ENCODE results near the gene RASGEF1B. TPM values are rescaled to one million over a fixed set of nuclear protein-coding genes. Genes with fewer than 3 reads are reported as not detected.

The RASGEF1B gene
- total and polyA plus RNA-seq, 2 of the 13 experiments (the other 11 are each of a cell fraction or from before 2014, with no cell fraction given), result 0.04 TPM

GRCh38 chr4:81490403-81491160 lies 18.9 kb upstream of the RASGEF1B start:
- no TSS peak for BruUV-seq (replicated peaks)
- POLR2A ChIA-PET, result no interaction called here
- Histone ChIP-seq H4K20me1 (ENCODE audit: insufficient read depth, low read length) (no peaks in the 10 kb centered on the region), H3K79me2 (ENCODE audit: insufficient read depth, low read length) (no peaks in the 10 kb centered on the region), H3K36me3 (replicated peaks in 1 of 2; ENCODE audit: control insufficient read depth in 1 of 2, insufficient read depth in 2 of 2, low read length in 2 of 2) (no peaks in the 10 kb centered on the region), H3K4me2 (ENCODE audit: low read depth, low read length) (no peak overlapping the region), H3K27ac (ENCODE audit: extremely low read length, insufficient read depth, low read length) (no peak overlapping the region), H3K4me1 (ENCODE audit: insufficient read depth, low read length) (no peaks in the 10 kb centered on the region), H3K9me3 (ENCODE audit: low read length) (no peaks in the 10 kb centered on the region), H3K9ac (ENCODE audit: insufficient read depth, low read depth, low read length) (no peak overlapping the region), H3K4me3 (replicated peaks in 1 of 3; ENCODE audit: insufficient read depth in 1 of 3, low read depth in 2 of 3, low read length in 3 of 3) (no peak overlapping the region), H2AFZ (ENCODE audit: low read length) (no peak overlapping the region), H3K27me3 (ENCODE audit: control insufficient read depth in 1 of 2, insufficient read depth in 2 of 2, low read length in 2 of 2) (no peaks in the 10 kb centered on the region)
- intact Hi-C loops (cut with micrococcal nuclease; ENCODE audit: unreplicated experiment) (no loop called here), in situ Hi-C loops (cut with HindIII; ENCODE audit: extremely low pct_ligation_motif_present, low pct_unique_long_range_greater_than_20kb) (no loop called here)
- no peak for DNase-seq (ENCODE audit: low spot score)
- WGBS (ENCODE audit: low lambda C conversion rate), result 32% methylated on average over 2 of the region's 2 CpGs
- no peak for FAIRE-seq
- TF ChIP-seq ZNF776 (CRISPR knock-in tag; IDR thresholded peaks at IDR 0.05) (no peak), ZSCAN30 (CRISPR knock-in tag; IDR thresholded peaks at IDR 0.05) (no peak), ZNF576 (CRISPR knock-in tag; IDR thresholded peaks at IDR 0.05) (no peak), ZNF550 (CRISPR knock-in tag; IDR thresholded peaks at IDR 0.05; ENCODE audit: borderline replicate concordance) (no peak), ZNF501 (CRISPR knock-in tag; IDR thresholded peaks at IDR 0.05) (no peak), EHMT2 (IDR thresholded peaks at IDR 0.05; ENCODE audit: borderline replicate concordance, low read depth, low read length) (no peak), ZFP37 (CRISPR knock-in tag; IDR thresholded peaks at IDR 0.05; ENCODE audit: borderline replicate concordance) (no peak), ESRRA (CRISPR knock-in tag; IDR thresholded peaks at IDR 0.05; ENCODE audit: low read depth) (no peak)
- CTCF ChIA-PET (ENCODE audit: low intra/inter-chr PET ratio, low total read pairs), result no interaction called here
- ATAC-seq, result no peak

GRCh38 chr4:81486502-81486901 lies 14.8 kb upstream of the RASGEF1B start:
- CTCF ChIA-PET (ENCODE audit: low intra/inter-chr PET ratio, low total read pairs), result no interaction called here
- intact Hi-C loops (cut with micrococcal nuclease; ENCODE audit: unreplicated experiment) (no loop called here), in situ Hi-C loops (cut with HindIII; ENCODE audit: extremely low pct_ligation_motif_present, low pct_unique_long_range_greater_than_20kb) (no loop called here)
- no peak overlapping the region for H3K4me3 ChIP-seq (replicated peaks in 1 of 3; ENCODE audit: insufficient read depth in 1 of 3, low read depth in 2 of 3, low read length in 3 of 3)
- BruUV-seq (replicated peaks), result no TSS peak
- H3K79me2 ChIP-seq (ENCODE audit: insufficient read depth, low read length), result no peaks in the 10 kb centered on the region
- H3K4me1 ChIP-seq (ENCODE audit: insufficient read depth, low read length), result peaks cover under 1% of the 10 kb centered on the region
- TF ChIP-seq TCF7 (IDR thresholded peaks at IDR 0.05; ENCODE audit: low read depth) (no peak), HNRNPL (IDR thresholded peaks at IDR 0.05; ENCODE audit: low read depth, low read length) (no peak), ZNF605 (CRISPR knock-in tag; IDR thresholded peaks at IDR 0.05) (no peak), ESRRA (CRISPR knock-in tag; IDR thresholded peaks at IDR 0.05; ENCODE audit: low read depth) (no peak), NRL (CRISPR knock-in tag; IDR thresholded peaks at IDR 0.05; ENCODE audit: borderline replicate concordance) (no peak), RAD21 (CRISPR knock-in tag; IDR thresholded peaks at IDR 0.05) (no peak), HCFC1 (IDR thresholded peaks at IDR 0.05; ENCODE audit: low read depth, low read length) (no peak), ZFP36L2 (CRISPR knock-in tag; IDR thresholded peaks at IDR 0.05) (no peak)
- no peak overlapping the region for H3K4me2 ChIP-seq (ENCODE audit: low read depth, low read length)
- no peaks in the 10 kb centered on the region for H3K27me3 ChIP-seq (ENCODE audit: control insufficient read depth in 1 of 2, insufficient read depth in 2 of 2, low read length in 2 of 2)
- H3K36me3 ChIP-seq (replicated peaks in 1 of 2; ENCODE audit: control insufficient read depth in 1 of 2, insufficient read depth in 2 of 2, low read length in 2 of 2), result no peaks in the 10 kb centered on the region
- DNase-seq (ENCODE audit: low spot score), result no peak
- no peak for ATAC-seq
- FAIRE-seq, result no peak
- POLR2A ChIA-PET, result no interaction called here
- no peak overlapping the region for H3K27ac ChIP-seq (ENCODE audit: extremely low read length, insufficient read depth, low read length)
- 56% methylated on average over 1 of the region's 1 CpG for WGBS (ENCODE audit: low lambda C conversion rate)
- no peak overlapping the region for H3K9ac ChIP-seq (ENCODE audit: insufficient read depth, low read depth, low read length)
- no peaks in the 10 kb centered on the region for H4K20me1 ChIP-seq (ENCODE audit: insufficient read depth, low read length)
- no peaks in the 10 kb centered on the region for H3K9me3 ChIP-seq (ENCODE audit: low read length)
- no peak overlapping the region for H2AFZ ChIP-seq (ENCODE audit: low read length)

Data from HepG2 (cell line).